Activated CD8-positive, alpha-beta memory T cell treated with anti-CD3 and anti-CD28 coated beads for 4 hours (primary cell): ENCODE measurements around the gene NUP58.

ENCODE experiments used
- DNase-seq, 2 donors: peaks; one replicate each; pipeline ENCODE4 v3.0.0-alpha.2; 2020; ENCODE audit warnings: low read depth in 2 of 2

Gene NUP58, protein sequence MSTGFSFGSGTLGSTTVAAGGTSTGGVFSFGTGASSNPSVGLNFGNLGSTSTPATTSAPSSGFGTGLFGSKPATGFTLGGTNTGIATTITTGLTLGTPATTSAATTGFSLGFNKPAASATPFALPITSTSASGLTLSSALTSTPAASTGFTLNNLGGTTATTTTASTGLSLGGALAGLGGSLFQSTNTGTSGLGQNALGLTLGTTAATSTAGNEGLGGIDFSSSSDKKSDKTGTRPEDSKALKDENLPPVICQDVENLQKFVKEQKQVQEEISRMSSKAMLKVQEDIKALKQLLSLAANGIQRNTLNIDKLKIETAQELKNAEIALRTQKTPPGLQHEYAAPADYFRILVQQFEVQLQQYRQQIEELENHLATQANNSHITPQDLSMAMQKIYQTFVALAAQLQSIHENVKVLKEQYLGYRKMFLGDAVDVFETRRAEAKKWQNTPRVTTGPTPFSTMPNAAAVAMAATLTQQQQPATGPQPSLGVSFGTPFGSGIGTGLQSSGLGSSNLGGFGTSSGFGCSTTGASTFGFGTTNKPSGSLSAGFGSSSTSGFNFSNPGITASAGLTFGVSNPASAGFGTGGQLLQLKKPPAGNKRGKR

DNA sequence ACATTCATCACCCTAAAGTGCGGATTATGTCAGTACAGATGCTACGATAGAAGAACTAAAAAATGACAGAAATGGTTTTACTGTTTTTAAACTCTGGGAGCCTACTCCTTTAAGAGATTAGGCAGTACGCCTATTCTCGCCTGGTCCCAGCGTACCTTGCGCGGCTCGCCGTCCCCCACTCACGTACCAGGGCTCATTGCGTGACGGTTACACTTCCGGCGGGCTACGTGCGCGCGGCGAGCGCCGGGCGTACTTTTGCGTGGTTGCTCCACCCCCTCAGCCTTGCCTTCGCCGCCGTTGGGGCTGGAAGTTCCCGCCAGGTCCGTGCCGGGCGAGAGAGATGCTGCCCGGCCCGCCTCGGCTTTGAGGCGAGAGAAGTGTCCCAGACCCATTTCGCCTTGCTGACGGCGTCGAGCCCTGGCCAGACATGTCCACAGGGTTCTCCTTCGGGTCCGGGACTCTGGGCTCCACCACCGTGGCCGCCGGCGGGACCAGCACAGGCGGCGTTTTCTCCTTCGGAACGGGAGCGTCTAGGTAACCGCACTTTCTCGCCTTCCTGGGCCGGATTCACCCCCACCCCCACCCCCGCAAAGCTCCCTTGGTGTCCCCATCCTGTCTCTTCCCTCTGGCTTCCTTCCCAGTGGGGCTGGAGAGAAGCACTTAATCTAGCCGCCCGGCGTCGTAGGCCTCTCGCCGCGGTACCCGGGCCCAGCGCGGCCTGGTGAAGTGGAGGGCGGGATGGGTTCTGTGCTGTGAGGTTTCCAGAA is at the start of gene NUP58:
Gene NUP58, plus strand, starts transcription at position 279 of the 767 bp plus-strand sequence. Its CDS starts 149 bp downstream, at position 428.
- DNase-seq: peak; percentile 82 to 87

- DNase-seq: no peak
Observed at GRCh38 chr13:25252225-25252624, 49.2 kb upstream of the NUP58 start.

DNA sequence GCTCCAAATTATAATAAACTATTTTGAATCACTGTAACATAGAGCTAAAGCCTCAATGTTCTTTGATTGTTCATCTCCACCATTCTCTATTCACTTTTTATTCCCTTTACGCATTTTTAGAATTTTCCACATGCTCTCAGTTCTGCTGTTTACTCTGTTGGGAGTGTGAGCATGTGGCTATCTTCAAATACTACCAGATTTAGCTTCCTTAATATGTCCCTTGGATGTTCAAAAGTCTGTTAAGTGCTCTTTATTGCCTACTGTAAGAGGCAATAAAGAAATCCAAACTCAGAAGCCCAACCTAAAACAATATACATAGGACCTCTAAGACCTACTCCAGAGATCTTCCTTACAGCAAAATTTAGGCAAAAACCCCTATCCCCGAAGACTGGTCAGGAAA is 48.7 kb upstream of the NUP58 start:
- no peak for DNase-seq

DNA sequence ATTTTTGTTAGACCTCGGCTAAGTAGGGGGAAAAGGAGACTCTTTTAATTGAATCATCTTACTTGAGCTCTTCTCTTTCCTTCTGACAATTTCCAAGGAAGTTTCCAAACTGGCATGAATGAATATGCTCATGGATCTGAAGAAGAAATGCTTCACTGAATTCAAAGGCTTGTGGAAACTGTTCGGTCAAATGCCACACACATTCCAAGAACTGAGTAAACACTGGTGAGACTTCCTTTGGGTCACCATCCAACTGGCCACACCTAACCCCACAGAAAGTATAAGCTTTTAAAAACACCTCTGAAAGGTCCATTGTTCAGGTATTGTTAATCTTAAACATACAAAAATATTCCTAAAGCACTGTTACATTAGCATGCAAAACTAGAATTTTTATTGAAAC is 47.7 kb upstream of the NUP58 start:
- DNase-seq: no peak

GRCh38 chr13:25262261-25262660 is 39.2 kb upstream of the NUP58 start:
- DNase-seq: no peak

- no peak for DNase-seq
Observed at GRCh38 chr13:25266706-25267105, 34.7 kb upstream of the NUP58 start.

- DNase-seq: no peak
Observed at GRCh38 chr13:25267715-25268114, 33.7 kb upstream of the NUP58 start.

DNA sequence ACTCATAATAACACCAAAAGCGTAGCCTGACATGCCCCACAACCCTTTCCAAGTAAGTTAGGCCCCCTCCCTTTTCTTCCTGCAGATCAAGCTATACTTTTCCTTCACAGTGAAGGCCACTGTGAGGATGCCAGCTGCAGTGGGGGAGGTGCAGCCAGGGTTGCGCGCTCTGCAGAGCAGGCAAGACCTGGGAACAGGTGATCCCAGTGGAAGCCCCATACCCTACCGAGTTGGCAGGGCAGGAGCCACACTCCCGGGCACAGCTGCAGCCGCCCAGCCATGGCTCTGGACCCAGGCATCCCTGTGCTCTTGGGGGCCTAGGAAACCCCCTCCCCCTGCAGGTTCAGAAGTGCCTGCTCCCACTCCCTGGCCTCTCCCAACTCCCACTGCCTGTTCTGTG is 32.9 kb upstream of the NUP58 start:
- no peak for DNase-seq

- DNase-seq: no peak
Observed at GRCh38 chr13:25276748-25277147, 24.7 kb upstream of the NUP58 start.

DNA sequence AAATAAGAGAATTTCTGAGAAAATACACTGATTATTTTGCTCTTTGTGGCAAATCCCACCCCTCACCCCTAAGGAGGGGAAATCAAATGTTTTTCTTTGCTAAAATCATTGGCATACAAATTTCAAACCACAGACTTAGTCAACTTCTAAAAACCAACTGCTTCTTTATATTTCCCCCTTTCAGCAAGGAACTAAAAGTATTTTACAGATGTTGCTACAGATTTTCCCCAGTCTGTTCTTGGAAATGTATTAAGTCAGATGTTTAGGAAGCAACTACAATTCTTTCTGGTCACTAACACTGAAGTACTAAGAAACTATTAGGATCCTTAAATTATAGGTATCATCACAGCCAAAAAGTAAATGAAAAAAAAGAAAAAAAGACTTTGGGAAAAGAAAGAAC is 21.0 kb upstream of the NUP58 start:
- no peak for DNase-seq

GRCh38 chr13:25281193-25281934 is 20.1 kb upstream of the NUP58 start:
- no peak for DNase-seq

GRCh38 chr13:25281935-25282332 is 19.5 kb upstream of the NUP58 start:
- DNase-seq: no peak

- no peak for DNase-seq
Observed at GRCh38 chr13:25286308-25286968, 15.0 kb upstream of the NUP58 start.

DNA sequence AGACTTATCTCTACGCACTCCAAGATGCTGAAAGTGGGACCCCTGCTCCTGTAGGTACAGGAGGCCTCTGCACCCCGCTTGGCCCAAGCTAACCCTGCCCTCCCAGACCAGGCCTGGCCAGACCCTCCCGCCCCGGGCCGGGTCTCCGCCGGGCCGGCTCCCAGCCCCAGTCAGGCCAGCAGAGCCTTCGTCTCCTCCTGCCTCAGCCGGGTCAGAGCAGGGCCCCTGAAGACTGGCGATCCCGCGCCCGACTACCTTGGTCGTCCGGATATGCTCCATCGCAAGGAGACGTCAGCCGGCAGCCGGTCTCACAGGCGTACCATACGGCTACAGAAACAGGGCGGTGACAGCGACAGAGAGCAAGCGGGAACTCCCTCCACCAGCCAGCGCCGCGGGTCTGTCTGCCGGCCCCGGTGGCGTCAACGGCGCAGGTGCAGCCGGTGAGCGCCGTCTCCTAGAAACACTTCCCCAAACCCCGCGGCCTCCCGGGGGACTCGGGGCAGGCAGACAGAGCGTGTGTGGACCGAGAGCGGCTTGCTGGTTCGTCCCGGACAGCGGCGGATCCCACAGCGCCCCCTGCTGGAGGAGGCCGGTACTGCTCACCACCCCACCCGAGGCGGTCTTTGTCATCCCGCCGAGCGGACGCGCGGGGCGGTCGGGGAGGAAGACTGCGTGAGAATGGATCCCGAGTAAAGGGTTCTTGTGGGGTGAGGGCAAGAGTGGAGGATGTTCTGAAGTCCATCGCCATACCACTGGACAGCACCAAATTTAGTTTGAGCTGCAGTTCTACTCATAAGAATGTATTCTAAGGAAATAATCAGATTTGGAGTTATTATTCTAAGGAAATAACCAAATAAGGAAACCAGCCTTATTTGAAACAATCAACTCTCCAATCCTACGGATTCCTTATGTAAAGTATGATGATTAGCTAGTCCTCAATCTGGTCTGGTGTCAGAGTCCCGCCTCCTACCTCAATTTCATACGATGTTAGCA is 14.2 kb upstream of the NUP58 start, which contains the start of gene MTMR6:
Gene MTMR6, minus strand, starts transcription at position 520 of the 993 bp plus-strand sequence. Its CDS starts 241 bp downstream, at position 279.
- peak; percentile 83 to 88 for DNase-seq

DNA sequence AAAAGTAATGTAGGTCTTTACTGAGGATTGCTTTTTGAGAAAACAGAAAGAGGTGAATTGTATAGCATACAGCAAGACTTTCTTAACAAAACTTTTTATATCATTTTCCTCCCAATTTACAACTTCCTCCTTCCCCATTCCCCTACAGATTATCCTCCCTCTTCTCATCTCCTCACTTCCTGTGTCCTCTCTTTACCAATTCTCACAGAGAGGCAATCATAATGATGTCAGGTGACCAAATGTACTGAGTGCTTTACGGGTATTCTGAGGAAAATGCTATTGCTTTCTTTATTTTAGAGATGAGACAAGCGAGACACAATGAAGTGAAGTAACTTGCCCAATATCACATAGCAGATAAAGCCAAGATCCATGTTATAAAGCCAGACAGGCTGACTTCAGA is 12.5 kb upstream of the NUP58 start:
- DNase-seq: no peak

DNA sequence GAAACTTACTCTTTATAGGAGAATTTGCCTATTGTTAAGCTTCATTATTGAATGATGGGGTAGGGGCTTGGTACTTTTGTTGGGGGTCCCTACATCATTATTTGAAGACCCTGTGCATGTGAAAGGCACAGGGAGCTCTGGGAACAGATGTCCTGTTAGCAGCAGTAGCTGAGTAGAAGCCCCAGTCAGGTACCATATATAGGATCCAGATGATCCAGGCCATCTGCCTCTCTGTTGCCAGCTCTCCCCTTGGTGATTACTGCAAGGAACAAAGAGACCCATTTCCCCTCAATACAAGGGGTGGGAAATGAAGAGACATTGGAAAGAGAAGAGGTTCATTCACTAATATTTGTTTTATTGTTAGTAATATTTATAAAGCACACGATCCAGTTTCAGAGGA is 9.7 kb upstream of the NUP58 start:
- DNase-seq: no peak

DNA sequence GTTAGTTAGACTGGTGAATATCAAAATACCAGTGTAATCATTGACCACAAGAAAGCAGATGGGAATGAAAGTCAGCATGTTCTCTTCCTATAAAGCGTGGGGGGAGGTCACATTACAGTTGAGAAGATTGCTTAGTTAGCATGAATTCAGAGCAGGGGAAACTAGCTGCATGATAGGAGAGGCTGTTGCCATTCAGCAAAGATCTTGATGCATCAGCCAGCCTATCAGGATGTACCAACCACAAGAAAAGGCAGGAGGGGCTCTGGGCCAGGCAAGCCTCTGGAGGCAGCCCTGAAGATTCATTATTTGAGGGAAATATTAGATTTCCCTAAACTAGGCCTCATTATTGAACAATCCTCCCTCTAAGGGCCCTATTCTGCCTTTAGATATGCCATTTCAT is 9.1 kb upstream of the NUP58 start:
- DNase-seq: no peak

- DNase-seq: no peak
Observed at GRCh38 chr13:25295228-25295627, 6.2 kb upstream of the NUP58 start.

GRCh38 chr13:25295701-25296100 is 5.7 kb upstream of the NUP58 start:
- DNase-seq: no peak

DNA sequence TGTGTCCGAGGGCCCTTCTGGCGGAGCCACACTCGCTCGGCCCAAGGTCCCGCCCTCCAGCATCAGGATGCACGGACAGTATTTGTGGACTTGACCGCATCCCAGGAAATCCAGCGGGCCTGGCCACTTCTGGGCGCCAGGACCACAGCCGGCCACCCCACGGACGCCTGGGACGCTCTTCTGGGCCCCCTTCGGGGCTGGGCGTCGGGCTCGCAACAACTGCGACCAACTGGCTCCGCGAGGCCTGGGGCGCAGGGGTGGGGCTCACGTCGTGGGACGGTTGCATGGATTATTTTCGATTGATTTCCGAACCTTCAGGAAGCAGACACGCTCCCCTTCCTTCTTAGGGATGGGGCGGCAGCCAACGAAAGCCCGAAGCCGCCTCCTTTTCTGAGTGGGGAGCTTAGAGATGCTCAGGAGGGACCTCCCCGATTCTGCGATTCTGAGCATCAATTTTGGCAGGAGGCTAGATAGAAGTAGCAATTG is 521 bp upstream of the NUP58 start:
- DNase-seq: no peak
